NCI-H460 (cell line): ENCODE results near the gene SMARCE1. TPM values are rescaled to one million over a fixed set of nuclear protein-coding genes. Genes with fewer than 3 reads are reported as not detected.

ENCODE experiments used
- DNase-seq: peaks from one replicate; pipeline ENCODE4 v3.0.0-alpha.2; 2016; ENCODE audit warnings: low read depth; ENCODE audit errors: extremely low read depth
- total RNA-seq: library from RNA; depleted of rRNA; stranded (reverse); fragments of >200 nt; shearing (Covaris generic); gene quantifications from 2 replicates; pipeline ENCODE4 v1.2.3, GENCODE V29; 2014

SMARCE1 gene
- total RNA-seq, 1 experiment from 2014 or later = 107 TPM

GRCh38 chr17:40646791-40647623 lies 611 bp downstream of the SMARCE1 start:
- DNase-seq = peak; percentile 21

DNA sequence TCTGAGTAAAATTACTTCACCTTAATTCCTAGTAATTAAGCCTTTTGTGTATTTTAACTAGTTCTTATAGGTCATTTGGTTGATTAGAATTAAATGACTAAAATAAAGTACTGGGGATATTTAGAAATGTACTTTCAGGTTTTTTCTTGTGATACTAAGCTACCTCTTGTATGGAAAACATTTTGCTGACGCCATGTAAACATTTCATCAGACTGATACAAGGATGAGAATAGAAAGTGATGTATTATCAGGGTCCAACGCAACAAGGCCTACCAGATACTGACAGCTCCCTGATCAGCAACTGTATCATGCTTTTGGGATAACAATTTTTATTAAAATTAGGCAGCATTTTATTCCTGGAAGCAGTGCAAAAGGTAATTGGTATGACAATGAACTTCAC lies 1.7 kb downstream of the SMARCE1 start:
- no peak for DNase-seq

DNA sequence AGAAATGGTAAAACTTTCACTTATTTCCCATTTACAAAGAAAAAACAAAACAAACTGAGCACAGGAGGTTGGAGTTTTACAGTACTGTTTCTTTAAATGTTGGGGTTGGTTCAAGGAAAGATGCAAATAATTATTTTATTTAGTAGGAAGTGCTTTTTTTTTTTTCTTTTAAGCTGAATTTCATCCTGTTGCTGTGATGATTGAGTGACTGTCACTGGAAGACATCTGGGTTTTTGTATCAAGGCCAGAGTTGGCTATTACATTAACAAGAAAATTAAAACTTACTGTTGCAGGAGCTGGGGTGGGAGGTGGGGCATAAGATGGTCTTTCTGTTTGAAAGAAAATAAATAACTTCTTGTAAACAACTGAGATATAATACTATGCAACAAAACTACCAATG lies 2.3 kb downstream of the SMARCE1 start:
- DNase-seq = no peak

- DNase-seq = no peak
Measured at GRCh38 chr17:40637931-40638330, 9.7 kb downstream of the SMARCE1 start.

DNA sequence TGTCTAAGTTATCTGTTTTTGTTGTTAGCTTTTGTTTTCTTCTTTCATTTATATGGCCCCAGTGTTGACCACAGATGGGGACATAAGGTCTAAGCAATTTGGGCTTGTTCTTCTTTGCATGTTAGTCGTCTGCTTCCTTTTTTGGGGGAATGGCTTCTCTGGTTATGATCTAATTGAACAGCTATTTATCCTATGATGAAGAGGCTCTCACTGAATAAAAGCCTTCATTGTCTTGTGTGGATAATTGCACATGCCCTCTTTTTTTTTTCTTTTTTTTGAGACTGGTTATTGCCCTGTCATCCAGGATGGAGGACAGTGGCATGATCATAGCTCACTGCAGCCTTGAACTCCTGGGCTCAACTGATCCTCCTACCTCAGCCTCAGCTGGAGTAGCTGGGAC lies 13.7 kb downstream of the SMARCE1 start:
- DNase-seq = no peak

DNA sequence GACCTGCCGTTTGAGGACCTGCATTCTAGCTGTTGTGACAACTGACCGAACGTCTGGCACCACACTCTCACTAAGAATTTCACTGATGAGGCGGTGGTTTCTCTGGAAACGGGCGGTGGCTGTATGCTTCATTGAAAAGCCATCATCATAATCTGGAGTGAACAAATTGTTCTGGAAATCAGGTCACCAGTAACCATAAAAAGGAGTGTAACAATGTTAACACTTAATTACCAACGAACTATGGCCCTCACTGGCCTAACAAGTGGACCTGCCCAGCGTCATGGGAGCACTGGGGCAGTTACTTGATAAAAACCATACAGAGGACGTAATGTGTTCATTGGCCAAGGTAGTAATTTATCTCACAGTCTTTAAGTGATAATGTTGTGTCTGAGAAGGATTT lies 15.4 kb downstream of the SMARCE1 start:
- no peak for DNase-seq

DNA sequence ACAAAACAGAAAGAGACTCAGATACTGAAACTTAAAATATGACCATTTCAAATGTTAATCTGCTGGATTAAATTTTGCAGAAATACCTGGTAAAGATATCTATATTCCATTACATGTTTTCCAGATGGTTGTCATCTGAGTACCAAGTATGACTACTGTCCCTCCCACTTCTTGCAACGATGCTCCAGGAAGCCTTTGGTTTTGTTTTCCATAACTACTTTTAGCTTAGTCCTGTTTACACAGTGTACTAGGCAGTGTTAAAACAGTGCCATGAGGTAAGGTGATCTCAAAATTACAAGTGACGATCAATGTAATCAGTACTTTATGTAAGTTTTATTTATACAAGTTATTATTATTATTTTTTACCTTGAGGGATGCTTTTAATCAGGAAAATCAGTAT lies 17.8 kb downstream of the SMARCE1 start:
- no peak for DNase-seq

DNA sequence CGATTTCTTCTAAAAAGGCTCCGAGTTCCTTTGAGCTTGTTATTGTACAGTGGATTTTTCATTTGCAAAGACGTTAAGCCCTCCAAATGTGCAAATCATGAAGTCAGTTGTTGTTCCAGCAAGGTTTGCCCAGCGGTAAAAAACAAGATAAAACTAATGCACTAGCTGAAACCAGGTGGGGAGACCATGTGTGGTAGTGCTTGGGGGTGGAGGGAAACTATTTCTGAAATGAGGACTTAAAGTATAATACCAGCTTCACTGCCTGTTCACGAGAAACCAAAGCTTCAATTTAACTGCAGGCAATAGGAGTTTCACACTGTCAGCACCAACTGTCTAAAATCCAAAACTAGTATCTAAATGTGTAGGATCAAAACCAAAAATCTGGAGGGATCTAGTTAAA lies 22.3 kb downstream of the SMARCE1 start:
- no peak for DNase-seq

DNA sequence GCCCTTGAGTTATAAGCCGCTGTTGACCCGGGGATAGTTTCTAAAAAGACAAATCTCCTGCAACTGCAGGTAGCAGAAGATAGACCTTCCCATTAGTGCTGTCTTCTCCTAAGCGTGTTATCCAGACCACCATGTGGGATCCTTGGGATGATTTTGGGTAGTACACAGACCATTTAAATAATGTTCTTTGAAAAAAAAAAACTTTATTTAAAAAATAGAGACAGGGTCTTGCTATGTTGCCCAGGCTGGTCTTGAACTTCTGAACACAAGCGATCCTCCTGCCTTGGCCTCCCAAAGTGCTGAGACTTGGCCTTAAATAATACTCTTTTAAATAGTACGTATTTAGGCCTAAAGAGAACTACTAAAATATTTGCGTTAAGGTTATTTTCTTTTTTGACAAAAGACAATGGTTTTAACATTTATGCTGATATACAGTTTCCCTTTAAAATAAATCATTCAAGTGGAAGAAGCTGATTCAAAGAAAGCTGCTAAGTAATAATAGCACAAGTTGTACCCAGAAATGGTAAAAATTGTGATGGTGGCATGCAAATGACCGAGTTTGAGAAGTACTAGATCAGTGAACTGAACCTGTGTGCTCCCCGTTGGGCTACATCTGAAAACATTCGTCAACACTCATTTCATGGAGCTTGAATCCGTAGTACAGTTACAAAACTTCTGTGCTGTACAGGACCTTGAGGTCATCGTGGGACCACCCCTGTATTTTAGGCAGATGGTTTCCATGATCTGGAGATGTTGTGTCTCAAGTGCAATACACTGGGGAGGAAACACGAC lies 24.0 kb downstream of the SMARCE1 start:
- DNase-seq = no peak

DNA sequence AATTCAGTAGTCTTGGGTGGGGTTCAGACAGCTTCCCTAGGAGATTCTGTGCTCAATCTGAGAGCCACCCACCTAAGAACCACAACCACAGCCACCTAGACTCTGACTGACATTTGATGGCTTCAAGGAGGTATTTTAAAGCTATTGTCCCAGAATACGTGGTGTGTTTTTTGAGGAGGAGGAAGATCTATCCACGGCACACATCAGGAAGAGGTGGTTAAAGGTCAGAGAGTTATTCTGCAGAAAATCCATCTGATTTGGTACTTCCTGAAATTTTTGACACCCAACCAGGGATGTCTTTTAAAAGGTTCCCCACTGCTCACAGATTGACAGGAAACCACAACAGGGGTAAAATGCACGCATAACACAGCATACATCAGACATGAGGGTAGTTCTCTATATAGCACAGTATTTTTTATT lies 25.1 kb downstream of the SMARCE1 start:
- DNase-seq = no peak

- DNase-seq = no peak
Measured at GRCh38 chr17:40621578-40621977, 26.0 kb downstream of the SMARCE1 start.

- no peak for DNase-seq
Measured at GRCh38 chr17:40621019-40621418, 26.6 kb downstream of the SMARCE1 start.

- no peak for DNase-seq
Measured at GRCh38 chr17:40618754-40619625, 28.6 kb downstream of the SMARCE1 start.

DNA sequence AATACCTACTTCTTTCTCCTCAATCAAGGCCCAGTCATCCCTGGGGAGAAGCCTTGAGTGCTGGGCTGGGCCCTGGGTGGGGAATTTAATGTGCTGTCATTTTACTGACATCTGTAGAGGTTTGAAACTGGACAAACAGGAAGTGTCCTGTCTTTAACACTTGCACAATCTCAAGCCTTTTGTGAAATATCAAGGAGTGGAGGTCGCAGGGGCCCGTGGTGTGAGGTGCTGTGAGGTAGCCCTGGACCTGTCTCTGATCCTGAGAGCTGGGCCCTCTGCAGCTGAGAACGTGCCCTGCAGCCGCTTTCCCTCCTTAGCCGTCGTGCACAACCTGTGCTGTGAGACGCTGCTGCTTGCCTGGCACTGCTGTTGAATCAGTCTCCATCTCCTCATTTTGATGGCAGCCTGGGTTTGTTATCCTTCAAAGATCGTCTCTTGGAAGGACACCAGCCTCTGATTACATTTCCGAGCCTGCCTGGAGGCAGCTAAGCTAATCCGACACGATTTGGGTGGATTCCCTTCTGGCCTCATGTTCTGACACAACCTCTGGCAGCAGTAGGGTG lies 29.9 kb downstream of the SMARCE1 start:
- DNase-seq = no peak

- no peak for DNase-seq
Measured at GRCh38 chr17:40616592-40616991, 31.0 kb downstream of the SMARCE1 start.

DNA sequence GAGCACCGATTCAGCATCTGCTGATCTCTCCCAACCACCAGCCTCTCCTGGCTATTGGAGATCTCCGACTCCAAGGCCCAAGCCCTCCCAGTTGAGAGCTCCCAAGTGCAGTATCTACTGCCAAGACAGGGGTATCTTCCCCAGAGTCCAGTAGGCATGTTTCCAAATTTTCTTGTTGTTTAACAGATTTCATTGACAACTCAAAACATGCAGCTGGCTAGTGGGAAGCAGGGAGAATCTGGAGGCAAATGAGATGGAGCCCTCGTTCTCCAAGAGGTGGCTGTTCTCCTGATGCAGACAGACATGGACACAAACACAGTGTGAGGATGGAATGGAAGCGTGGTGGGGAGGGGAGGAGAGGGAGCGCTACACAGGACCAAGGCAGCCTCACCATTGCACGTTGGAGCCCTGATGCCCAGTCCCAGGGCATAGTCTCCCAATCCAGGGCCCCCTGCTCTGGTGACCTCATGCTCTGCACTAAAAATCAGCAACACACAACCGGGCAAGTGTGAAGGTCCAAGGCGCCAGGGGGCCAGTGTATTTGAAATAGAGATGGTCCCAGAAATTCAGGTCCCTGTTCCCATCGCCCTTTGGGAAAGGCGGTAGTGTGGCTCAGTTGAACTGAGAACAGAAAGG lies 31.7 kb downstream of the SMARCE1 start:
- DNase-seq = no peak

DNA sequence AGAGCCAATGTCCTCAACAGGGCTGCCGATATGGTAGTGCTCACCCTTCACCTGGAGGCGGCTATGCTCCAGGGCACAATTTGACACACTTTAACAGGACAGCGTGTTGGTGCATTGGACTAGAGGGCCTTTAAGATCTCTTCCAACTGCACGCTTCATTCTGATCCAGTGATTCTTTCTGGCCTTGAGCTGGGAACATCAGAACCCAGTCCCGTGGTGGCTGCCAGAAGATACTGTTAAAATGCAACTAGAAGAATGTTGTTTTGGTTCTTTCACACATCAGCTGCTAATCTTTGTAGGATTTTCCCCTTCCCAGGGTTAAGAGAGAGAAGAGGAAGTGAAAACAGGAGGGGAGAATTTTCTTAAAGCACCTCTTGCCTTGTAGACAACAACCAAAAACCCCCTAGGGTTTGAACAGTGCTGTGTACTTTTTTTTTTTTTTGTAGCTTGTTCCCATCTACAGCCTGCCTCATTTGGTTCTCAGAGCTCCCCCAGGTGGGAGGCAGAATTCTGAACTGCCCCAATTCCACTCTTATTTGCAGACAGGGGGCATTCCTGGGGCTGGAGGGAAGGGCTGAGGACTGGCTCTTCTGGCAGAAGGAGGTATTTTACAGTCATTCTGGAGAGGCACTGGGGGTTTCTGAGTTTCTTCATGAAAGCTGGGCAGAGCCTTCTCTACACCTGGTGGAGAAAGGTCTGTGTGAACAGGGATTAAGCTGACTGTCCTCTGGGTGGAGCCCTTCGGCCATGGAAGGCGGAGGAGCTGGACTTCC lies 32.4 kb downstream of the SMARCE1 start:
- peak; percentile 58 for DNase-seq

DNA sequence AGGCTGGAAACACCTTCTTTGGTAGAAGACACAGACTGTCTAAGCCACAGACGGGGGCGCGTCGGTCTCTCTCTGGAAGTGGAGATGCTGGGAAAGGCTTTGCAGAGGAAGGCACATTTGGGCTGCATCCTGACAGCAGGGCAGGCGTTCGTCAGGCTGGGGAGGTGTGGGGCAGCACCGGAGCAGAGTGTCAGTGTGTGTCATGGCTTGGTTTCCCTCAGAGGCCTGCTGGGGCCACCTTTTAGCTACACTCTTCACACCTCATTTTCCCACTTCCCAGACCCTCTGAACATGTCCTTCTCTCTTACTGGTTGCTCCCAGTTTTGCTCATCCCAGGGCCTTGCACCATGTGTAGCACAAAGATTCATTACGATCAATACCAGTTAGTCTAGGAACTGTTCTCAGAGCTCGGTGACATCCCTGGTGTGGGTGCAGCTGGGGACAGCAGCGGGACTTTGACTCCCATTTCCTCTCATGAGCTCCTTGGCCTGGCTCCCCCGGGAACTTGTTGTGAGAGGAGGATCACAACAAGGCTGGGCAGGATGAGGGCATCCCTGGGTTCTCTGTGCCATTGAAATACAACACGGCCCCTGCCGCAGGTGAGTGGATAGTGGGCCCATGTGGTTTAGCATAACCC lies 33.1 kb downstream of the SMARCE1 start:
- no peak for DNase-seq
